GM21390 (cell line): ENCODE measurements around the gene AK1.
A peak's percentile ranks its signal among the peaks of the same experiment; 100 is the strongest.

ENCODE experiments used
- ATAC-seq: cut with Tn5 transposase; IDR thresholded peaks from one replicate; pipeline ENCODE4 v1.9.1; 2021; ENCODE audit not compliant: unreplicated experiment

Gene AK1

GRCh38 chr9:127877566-127877998 lies at the start of gene AK1:
TSS of gene AK1 (minus strand) at chr9:127877675. CDS start at chr9:127874617, 3,058 bp downstream.
- no peak for ATAC-seq

GRCh38 chr9:127926906-127927200 lies 49.4 kb upstream of the AK1 start:
- no peak for ATAC-seq

- no peak for ATAC-seq
Observed at GRCh38 chr9:127925959-127926905, 48.8 kb upstream of the AK1 start.

GRCh38 chr9:127924736-127925444 lies 47.4 kb upstream of the AK1 start:
- ATAC-seq, result no peak

GRCh38 chr9:127923771-127924170 lies 46.3 kb upstream of the AK1 start:
- no peak for ATAC-seq

GRCh38 chr9:127923046-127923445 lies 45.6 kb upstream of the AK1 start:
- ATAC-seq, result no peak

GRCh38 chr9:127921557-127922120 lies 44.2 kb upstream of the AK1 start:
- no peak for ATAC-seq

- ATAC-seq, result no peak
Observed at GRCh38 chr9:127920794-127921193, 43.3 kb upstream of the AK1 start.

- ATAC-seq, result no peak
Observed at GRCh38 chr9:127919253-127919815, 41.9 kb upstream of the AK1 start.

GRCh38 chr9:127918183-127919107 lies 41.0 kb upstream of the AK1 start:
- ATAC-seq, result no peak

- peak; percentile 29 for ATAC-seq
Observed at GRCh38 chr9:127917603-127918002, 40.1 kb upstream of the AK1 start.

- peak; percentile 60 for ATAC-seq
Observed at GRCh38 chr9:127916720-127917581, 39.5 kb upstream of the AK1 start, which contains the start of gene ST6GALNAC4. TSS of gene ST6GALNAC4 (minus strand) at chr9:127917041. CDS start at chr9:127916419, 622 bp downstream.

GRCh38 chr9:127915801-127916719 lies 38.6 kb upstream of the AK1 start:
- ATAC-seq, result no peak

- ATAC-seq, result no peak
Observed at GRCh38 chr9:127915325-127915752, 37.9 kb upstream of the AK1 start.

GRCh38 chr9:127913682-127914081 lies 36.2 kb upstream of the AK1 start:
- no peak for ATAC-seq

- no peak for ATAC-seq
Observed at GRCh38 chr9:127912882-127913281, 35.4 kb upstream of the AK1 start.

GRCh38 chr9:127912296-127912695 lies 34.8 kb upstream of the AK1 start:
- ATAC-seq, result no peak

GRCh38 chr9:127910613-127911205 lies 33.2 kb upstream of the AK1 start:
- no peak for ATAC-seq
